Testis (tissue), 2 donors: ENCODE measurements around the gene C19orf53.

ENCODE experiments used
- POLR2A ChIP-seq: fragments of 450-650 bp; IDR thresholded peaks from one replicate; pipeline ENCODE4 v1.6.1; 2017; ENCODE audit warnings: antibody characterized with exemption, mild to moderate bottlenecking, moderate library complexity
- TF ChIP-seq, protein P1 (sequence below), 3 experiments: fragments of 450-650 bp in 2 of 3; fragments of 200-600 bp in 1 of 3; sonication (generic) in 1 of 3; IDR thresholded peaks; one replicate each; pipeline ENCODE4 v1.5.1; 2016 to 2019; ENCODE audit warnings: antibody characterized with exemption in 3 of 3, mild to moderate bottlenecking in 2 of 3, moderate library complexity in 1 of 3

DNA sequence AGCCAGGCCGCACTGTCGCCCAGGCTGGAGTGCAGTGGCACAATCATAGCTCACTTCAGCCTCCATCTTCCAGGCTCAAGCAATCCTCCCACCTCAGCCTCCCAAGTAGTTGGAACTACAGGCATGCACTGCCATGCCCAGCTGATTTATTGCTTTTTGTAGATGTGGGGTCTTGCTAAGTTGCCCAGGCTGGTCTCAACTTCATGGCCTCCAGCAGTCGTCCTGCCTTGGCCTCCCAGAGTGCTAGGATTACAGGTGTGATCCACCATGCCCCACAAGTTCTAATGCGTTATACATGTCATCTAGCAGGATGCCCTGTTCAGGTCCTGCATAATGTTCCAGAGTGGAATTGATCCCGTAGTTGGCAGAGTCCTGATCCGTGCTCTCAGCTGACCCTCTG, 4.6 kb downstream of the C19orf53 start:
- no peak for TF ChIP-seq POLR2A
- TF ChIP-seq, protein P1, sequence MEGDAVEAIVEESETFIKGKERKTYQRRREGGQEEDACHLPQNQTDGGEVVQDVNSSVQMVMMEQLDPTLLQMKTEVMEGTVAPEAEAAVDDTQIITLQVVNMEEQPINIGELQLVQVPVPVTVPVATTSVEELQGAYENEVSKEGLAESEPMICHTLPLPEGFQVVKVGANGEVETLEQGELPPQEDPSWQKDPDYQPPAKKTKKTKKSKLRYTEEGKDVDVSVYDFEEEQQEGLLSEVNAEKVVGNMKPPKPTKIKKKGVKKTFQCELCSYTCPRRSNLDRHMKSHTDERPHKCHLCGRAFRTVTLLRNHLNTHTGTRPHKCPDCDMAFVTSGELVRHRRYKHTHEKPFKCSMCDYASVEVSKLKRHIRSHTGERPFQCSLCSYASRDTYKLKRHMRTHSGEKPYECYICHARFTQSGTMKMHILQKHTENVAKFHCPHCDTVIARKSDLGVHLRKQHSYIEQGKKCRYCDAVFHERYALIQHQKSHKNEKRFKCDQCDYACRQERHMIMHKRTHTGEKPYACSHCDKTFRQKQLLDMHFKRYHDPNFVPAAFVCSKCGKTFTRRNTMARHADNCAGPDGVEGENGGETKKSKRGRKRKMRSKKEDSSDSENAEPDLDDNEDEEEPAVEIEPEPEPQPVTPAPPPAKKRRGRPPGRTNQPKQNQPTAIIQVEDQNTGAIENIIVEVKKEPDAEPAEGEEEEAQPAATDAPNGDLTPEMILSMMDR (IDR thresholded peaks at IDR 0.05) = no peak
